Retinal pigment epithelial cell (primary cell): ENCODE measurements around the gene KLF9.
"Not testable (repeated sequence)": the region's sequence is repeated elsewhere in the genome, so short reads cannot be mapped to it uniquely, and the experiment has no call there.

Source experiments
- DNase-seq: peaks from one replicate; pipeline ENCODE4 v3.0.0-alpha.2; 2010; ENCODE audit warnings: low read depth
- H3K4me3 ChIP-seq: 2 replicates; pipeline ENCODE4 v1.5.1; 2011; ENCODE audit warnings: mild to moderate bottlenecking, low read length, control low read depth, moderate library complexity
- CTCF ChIP-seq: conservative IDR thresholded peaks from 2 replicates; pipeline ENCODE4 v1.5.1; 2011; ENCODE audit warnings: low read depth, low read length, control low read depth, inconsistent platforms

The KLF9 gene

DNA sequence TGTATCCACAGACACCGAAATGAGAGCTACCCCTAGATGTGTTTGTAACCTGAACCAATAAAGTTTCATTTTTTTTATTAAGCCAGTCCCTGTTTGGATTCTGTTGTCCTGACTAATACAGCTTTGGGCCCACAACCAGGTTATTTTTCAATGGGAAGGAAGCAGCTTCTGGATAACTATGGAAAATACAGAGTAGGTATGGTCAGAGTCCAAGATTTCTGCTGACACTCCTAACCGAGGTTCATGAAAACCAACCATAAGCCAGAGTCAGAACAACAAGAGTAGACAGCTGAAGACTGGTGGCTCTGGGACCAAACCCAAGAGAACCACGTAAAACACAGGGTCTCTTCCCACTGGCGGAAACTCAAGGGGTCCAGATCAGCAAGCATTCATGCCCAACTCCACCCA, 10.8 kb downstream of the KLF9 start:
- no peak overlapping the region for H3K4me3 ChIP-seq
- no peak for TF ChIP-seq CTCF
- DNase-seq, result no peak

DNA sequence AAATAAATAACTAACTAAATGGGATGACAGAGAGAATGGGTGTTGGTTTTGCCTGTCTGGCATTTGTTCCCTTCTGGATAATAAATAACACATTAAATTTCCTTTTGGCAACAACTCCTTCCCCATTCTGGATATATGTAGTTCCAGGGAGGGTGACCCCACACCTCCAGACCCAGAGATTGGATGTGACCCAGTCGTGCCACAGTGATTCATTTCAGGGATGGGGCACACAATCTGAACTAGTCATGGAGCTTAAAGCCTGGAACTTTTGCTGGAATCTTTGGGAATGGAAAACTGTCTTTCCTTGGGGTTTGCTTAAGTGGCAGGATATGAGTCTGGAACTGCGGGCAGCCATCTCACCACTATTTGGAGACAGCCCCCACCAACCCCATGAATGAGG, 11.3 kb downstream of the KLF9 start:
- no peak overlapping the region for H3K4me3 ChIP-seq
- no peak for TF ChIP-seq CTCF
- DNase-seq, result no peak

GRCh38 chr9:70402213-70402612, 12.2 kb downstream of the KLF9 start:
- TF ChIP-seq CTCF, result no peak
- no peak for DNase-seq

DNA sequence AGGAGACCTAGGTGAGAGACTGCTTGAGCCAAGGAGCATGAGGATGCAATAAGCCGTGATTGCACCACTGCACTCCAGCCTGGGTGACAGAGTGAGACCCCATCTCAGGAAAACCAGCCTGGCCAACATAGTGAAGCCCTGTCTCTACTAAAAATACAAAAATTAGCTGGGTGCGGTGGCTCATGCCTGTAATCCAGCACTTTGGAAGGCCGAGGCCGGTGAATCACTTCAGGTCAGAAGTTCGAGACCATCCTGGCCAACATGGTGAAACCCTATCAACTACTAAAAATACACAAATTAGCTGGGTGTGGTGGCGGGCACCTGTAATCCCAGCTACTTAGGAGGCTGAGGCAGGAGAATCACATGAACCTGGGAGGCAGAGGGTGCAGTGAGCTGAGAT, 13.2 kb downstream of the KLF9 start:
- not testable (repeated sequence) for H3K4me3 ChIP-seq, DNase-seq

More at GRCh38 chr9:70402213-70402612, 12.2 kb downstream of the KLF9 start:
- H3K4me3 ChIP-seq, result no peak overlapping the region

DNA sequence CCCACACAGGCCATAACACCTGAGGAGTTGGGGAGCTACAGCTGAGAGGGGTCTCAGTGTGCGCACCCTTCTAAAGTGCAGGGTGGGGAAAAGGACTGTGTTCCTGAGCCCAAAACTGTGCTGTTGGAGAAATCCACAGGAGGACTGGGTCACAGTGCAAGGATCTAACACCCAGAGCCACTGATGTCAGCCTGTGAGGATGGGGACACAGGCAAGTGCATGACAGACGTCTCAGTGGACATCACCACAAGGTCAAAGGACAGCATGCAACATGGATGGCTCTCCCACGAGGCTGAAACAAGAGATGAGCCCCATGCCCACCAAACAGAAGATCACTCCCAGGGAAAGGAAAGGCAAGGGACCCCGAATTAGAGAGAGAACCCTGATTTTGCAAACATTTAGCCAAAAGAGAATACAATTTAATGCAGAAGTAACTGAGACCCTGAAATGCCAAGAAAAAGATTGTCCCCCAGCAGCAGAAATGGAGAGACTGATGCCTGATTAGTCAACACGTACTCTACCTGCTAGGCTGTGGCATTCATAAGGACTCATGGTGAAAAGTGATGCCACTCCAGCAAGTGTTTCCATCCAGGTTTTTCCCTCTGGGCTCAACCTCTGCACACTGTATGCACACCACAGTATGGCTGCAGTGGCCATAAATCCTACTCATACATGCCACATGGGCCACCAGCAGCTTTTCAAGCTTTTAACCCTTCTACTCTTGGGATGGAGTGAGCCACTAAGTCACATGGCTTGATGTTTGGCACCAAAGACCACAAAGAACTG, 14.2 kb downstream of the KLF9 start:
- no peak for DNase-seq
- no peak for TF ChIP-seq CTCF
- H3K4me3 ChIP-seq, result no peak overlapping the region

DNA sequence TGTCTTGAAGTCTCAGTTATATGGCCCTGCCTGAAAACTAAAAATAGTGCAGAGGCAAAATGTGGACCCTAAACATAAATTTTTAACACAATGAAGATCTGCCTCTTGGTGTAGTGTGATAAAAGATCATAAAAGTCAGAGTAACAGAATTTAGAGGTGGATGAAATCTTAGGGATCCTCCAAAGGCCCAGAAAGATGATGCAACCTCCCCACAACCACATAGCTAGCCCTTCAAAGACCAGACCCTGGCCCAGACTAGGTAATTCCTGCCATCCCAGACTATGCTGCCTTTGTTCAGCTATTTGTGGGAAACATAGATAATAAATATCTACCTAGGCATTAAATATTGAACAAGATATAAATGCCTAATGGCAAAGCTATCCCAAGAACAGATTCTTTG, 15.3 kb downstream of the KLF9 start:
- H3K4me3 ChIP-seq, result no peak overlapping the region
- TF ChIP-seq CTCF, result no peak
- no peak for DNase-seq

DNA sequence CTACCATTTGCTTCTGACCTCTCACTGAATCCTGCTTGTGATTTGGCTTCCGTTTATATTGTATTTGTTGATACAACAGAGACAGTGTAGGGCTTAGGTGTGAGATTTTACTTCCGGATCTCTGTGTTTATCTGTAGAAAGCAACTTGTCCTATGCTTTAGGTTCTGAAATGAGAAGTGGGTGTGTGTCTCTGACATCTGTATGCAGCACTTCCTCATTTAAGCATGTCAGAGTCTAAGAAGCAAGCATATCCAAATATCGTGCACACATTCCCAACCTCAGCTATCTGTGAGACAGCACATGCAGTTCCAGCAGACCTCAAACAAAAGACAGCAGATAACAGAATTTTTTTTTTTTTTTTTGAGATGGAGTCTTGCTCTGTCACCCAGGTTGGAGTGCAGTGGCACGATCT, 16.3 kb downstream of the KLF9 start:
- DNase-seq, result no peak
- no peak overlapping the region for H3K4me3 ChIP-seq
- no peak for TF ChIP-seq CTCF
